ENCODE measurements around the gene HDAC9. TPM values are rescaled to one million over a fixed set of nuclear protein-coding genes. Genes with fewer than 3 reads are reported as not detected.

HDAC9 gene
- total RNA-seq, 1 experiment from 2014 or later, result 4.3 TPM

DNA sequence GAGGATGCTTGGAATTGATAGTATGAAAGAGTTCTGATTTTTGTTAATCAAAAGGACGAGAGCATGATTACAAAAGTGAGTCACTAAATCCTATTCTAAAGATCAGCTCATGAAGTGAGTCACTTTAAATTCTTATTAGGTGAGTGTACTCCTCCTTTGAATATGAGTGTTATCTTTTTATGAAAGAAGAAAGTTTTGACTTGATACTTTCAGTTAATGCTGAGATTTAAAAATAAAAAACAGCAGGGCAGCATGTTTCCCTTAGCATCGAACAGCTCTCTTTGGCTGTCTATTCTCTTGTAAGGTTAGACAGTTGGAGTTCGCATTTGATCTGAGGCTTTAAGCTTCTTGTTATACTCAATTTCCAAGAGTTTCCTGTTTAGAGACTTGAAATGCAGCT is 399.9 kb downstream of the HDAC9 start:
- no peaks in the 10 kb centered on the region for H3K9me2 ChIP-seq (ENCODE audit: insufficient read depth)
- peak overlapping the region; percentile 37 for H3K9ac ChIP-seq (ENCODE audit: low read length)
- no peaks in the 10 kb centered on the region for H3K9me3 ChIP-seq (ENCODE audit: control insufficient read depth in 1 of 2, insufficient read depth in 1 of 2, low read depth in 1 of 2, low read length in 2 of 2)
- DNase-seq (ENCODE audit: low read depth, low spot score) (peak; percentile 53), ATAC-seq (peak; percentile 67; the same call in 1 of the 2 replicates)
- no peaks in the 10 kb centered on the region for H3K79me2 ChIP-seq (ENCODE audit: insufficient read depth, low read length)
- no TSS peak for BruUV-seq (replicated peaks)
- CTCF ChIA-PET, result no interaction called here
- peak overlapping the region; percentile 6 to 41; a peak in 3 of 4 replicates for H3K4me3 ChIP-seq (replicated peaks in 1 of 2; ENCODE audit: low read depth in 1 of 2, low read length in 2 of 2)
- H3K27ac ChIP-seq (ENCODE audit: low read depth, low read length), result peak overlapping the region; percentile 49; the same call in 1 of the 2 replicates
- peak; percentile 54 for TF ChIP-seq SP1 (IDR thresholded peaks at IDR 0.05; ENCODE audit: low read depth)
- peak; percentile 27; the same call in 1 of the 2 replicates for TF ChIP-seq EGR1 (IDR thresholded peaks at IDR 0.05; ENCODE audit: low read depth)
- TF ChIP-seq, protein P1, sequence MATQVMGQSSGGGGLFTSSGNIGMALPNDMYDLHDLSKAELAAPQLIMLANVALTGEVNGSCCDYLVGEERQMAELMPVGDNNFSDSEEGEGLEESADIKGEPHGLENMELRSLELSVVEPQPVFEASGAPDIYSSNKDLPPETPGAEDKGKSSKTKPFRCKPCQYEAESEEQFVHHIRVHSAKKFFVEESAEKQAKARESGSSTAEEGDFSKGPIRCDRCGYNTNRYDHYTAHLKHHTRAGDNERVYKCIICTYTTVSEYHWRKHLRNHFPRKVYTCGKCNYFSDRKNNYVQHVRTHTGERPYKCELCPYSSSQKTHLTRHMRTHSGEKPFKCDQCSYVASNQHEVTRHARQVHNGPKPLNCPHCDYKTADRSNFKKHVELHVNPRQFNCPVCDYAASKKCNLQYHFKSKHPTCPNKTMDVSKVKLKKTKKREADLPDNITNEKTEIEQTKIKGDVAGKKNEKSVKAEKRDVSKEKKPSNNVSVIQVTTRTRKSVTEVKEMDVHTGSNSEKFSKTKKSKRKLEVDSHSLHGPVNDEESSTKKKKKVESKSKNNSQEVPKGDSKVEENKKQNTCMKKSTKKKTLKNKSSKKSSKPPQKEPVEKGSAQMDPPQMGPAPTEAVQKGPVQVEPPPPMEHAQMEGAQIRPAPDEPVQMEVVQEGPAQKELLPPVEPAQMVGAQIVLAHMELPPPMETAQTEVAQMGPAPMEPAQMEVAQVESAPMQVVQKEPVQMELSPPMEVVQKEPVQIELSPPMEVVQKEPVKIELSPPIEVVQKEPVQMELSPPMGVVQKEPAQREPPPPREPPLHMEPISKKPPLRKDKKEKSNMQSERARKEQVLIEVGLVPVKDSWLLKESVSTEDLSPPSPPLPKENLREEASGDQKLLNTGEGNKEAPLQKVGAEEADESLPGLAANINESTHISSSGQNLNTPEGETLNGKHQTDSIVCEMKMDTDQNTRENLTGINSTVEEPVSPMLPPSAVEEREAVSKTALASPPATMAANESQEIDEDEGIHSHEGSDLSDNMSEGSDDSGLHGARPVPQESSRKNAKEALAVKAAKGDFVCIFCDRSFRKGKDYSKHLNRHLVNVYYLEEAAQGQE (IDR thresholded peaks at IDR 0.05; ENCODE audit: low read depth), result no peak
- TF ChIP-seq, protein P2, sequence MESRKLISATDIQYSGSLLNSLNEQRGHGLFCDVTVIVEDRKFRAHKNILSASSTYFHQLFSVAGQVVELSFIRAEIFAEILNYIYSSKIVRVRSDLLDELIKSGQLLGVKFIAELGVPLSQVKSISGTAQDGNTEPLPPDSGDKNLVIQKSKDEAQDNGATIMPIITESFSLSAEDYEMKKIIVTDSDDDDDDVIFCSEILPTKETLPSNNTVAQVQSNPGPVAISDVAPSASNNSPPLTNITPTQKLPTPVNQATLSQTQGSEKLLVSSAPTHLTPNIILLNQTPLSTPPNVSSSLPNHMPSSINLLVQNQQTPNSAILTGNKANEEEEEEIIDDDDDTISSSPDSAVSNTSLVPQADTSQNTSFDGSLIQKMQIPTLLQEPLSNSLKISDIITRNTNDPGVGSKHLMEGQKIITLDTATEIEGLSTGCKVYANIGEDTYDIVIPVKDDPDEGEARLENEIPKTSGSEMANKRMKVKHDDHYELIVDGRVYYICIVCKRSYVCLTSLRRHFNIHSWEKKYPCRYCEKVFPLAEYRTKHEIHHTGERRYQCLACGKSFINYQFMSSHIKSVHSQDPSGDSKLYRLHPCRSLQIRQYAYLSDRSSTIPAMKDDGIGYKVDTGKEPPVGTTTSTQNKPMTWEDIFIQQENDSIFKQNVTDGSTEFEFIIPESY (IDR thresholded peaks at IDR 0.05; ENCODE audit: extremely low read depth, insufficient replicate concordance, low read length), result no peak
- TF ChIP-seq RAD21 (IDR thresholded peaks at IDR 0.05; ENCODE audit: low read depth), result no peak
- 0 out of 2 replicates have a peak, but pooled peaks have one; percentile 37 for TF ChIP-seq CEBPB (IDR thresholded peaks at IDR 0.05; ENCODE audit: low read depth)
- no peak for TF ChIP-seq YY1 (IDR thresholded peaks at IDR 0.05; ENCODE audit: extremely low read depth, insufficient replicate concordance, low read depth, low read length)
- TF ChIP-seq CBX3 (IDR thresholded peaks at IDR 0.05; ENCODE audit: low read depth), result 0 out of 2 replicates have a peak, but pooled peaks have one; percentile 15
- TF ChIP-seq SRF (IDR thresholded peaks at IDR 0.05; ENCODE audit: low read depth), result 0 out of 2 replicates have a peak, but pooled peaks have one; percentile 34
- TF ChIP-seq, protein P3, sequence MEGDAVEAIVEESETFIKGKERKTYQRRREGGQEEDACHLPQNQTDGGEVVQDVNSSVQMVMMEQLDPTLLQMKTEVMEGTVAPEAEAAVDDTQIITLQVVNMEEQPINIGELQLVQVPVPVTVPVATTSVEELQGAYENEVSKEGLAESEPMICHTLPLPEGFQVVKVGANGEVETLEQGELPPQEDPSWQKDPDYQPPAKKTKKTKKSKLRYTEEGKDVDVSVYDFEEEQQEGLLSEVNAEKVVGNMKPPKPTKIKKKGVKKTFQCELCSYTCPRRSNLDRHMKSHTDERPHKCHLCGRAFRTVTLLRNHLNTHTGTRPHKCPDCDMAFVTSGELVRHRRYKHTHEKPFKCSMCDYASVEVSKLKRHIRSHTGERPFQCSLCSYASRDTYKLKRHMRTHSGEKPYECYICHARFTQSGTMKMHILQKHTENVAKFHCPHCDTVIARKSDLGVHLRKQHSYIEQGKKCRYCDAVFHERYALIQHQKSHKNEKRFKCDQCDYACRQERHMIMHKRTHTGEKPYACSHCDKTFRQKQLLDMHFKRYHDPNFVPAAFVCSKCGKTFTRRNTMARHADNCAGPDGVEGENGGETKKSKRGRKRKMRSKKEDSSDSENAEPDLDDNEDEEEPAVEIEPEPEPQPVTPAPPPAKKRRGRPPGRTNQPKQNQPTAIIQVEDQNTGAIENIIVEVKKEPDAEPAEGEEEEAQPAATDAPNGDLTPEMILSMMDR (IDR thresholded peaks at IDR 0.05 in 2 of 3, conservative IDR thresholded peaks at IDR 0.05 in 1 of 3; ENCODE audit: borderline replicate concordance in 1 of 3, insufficient read depth in 1 of 3, low read depth in 2 of 3, low read length in 2 of 3), result no peak
- TF ChIP-seq SIN3A (IDR thresholded peaks at IDR 0.05; ENCODE audit: low read depth), result 0 out of 2 replicates have a peak, but pooled peaks have one; percentile 31
- no peak for TF ChIP-seq POLR2A (IDR thresholded peaks at IDR 0.05; ENCODE audit: borderline replicate concordance, extremely low read depth, insufficient read depth, insufficient read length)
- TF ChIP-seq FOSL1 (IDR thresholded peaks at IDR 0.05; ENCODE audit: low read depth), result peak; percentile 97
- TF ChIP-seq JUND (IDR thresholded peaks at IDR 0.05), result peak; percentile 93
- H3K4me1 ChIP-seq (ENCODE audit: control insufficient read depth in 1 of 2, insufficient read depth in 2 of 2, low read length in 2 of 2), result peaks cover 10 to 30% of the 10 kb centered on the region in 2 experiments; a peak in 3 of 4 replicates
- H3K27me3 ChIP-seq (ENCODE audit: insufficient read depth, low read length), result no peaks in the 10 kb centered on the region
- H2AFZ ChIP-seq (ENCODE audit: low read depth, low read length, poor library complexity, severe bottlenecking), result peak overlapping the region; percentile 98
- POLR2A ChIA-PET, result no interaction called here
- intact Hi-C loops (cut with micrococcal nuclease), result no loop called here
- H4K20me1 ChIP-seq (ENCODE audit: insufficient read depth), result no peaks in the 10 kb centered on the region
- no peaks in the 10 kb centered on the region for H3K36me3 ChIP-seq (ENCODE audit: control insufficient read depth in 1 of 2, insufficient read depth in 2 of 2, low read length in 2 of 2)
- RAD21 ChIA-PET (ENCODE audit: low non-redundant PET in 1 of 2, low total read pairs in 2 of 2, uncharacterized antibody in 2 of 2, unreplicated experiment in 2 of 2), result no interaction called here
- H3K4me2 ChIP-seq (ENCODE audit: low read length), result peak overlapping the region; percentile 72
